Measurements from ENCODE around the gene TAOK1. TPM values are rescaled to one million over a fixed set of nuclear protein-coding genes. Genes with fewer than 3 reads are reported as not detected.

Gene TAOK1
- total and polyA plus RNA-seq, 3 donors from 2014 or later, result 28.4 to 107 (median 101) TPM

GRCh38 chr17:29430275-29430674, 40.1 kb downstream of the TAOK1 start:
- Histone ChIP-seq H3K9me3 (no peaks in the 10 kb centered on the region), H3K4me3 (no peak overlapping the region), H3K36me3 (ENCODE audit: low read depth, missing control alignments) (no peaks in the 10 kb centered on the region), H3K4me1 (peaks cover 1% of the 10 kb centered on the region), H3K27ac (peak overlapping the region in 1 of 2 donors; percentile 36), H3K27me3 (no peaks in the 10 kb centered on the region)
- TF ChIP-seq CTCF (IDR thresholded peaks at IDR 0.05) (no peak), POLR2A (IDR thresholded peaks at IDR 0.05) (no peak)
- intact Hi-C loops (cut with DNase I; ENCODE audit: low total_unique reads), result no loop called here
- 58 to 72% methylated on average over 4 of the region's 4 CpGs for WGBS, 2 donors
- DNase-seq, result peak; percentile 75

GRCh38 chr17:29433541-29433940, 43.4 kb downstream of the TAOK1 start:
- Histone ChIP-seq H3K4me3 (no peak overlapping the region), H3K27ac (no peak overlapping the region), H3K27me3 (no peaks in the 10 kb centered on the region), H3K36me3 (ENCODE audit: low read depth, missing control alignments) (no peaks in the 10 kb centered on the region), H3K4me1 (peaks cover 3% of the 10 kb centered on the region), H3K9me3 (no peaks in the 10 kb centered on the region)
- intact Hi-C loops (cut with DNase I; ENCODE audit: low total_unique reads), result no loop called here
- TF ChIP-seq CTCF (IDR thresholded peaks at IDR 0.05) (no peak), POLR2A (IDR thresholded peaks at IDR 0.05) (no peak)
- 52 to 61% methylated on average over 4 of the region's 4 CpGs for WGBS, 2 donors
- DNase-seq, result no peak

GRCh38 chr17:29434550-29434949, 44.4 kb downstream of the TAOK1 start:
- intact Hi-C loops (cut with DNase I; ENCODE audit: low total_unique reads), result no loop called here
- no peak for DNase-seq
- 85 to 88% methylated on average over 3 of the region's 3 CpGs for WGBS, 2 donors
- Histone ChIP-seq H3K27me3 (no peaks in the 10 kb centered on the region), H3K36me3 (ENCODE audit: low read depth, missing control alignments) (no peaks in the 10 kb centered on the region), H3K4me1 (peaks cover 3% of the 10 kb centered on the region), H3K27ac (no peak overlapping the region), H3K9me3 (no peaks in the 10 kb centered on the region), H3K4me3 (no peak overlapping the region)
- TF ChIP-seq POLR2A (IDR thresholded peaks at IDR 0.05) (no peak), CTCF (IDR thresholded peaks at IDR 0.05) (no peak)

GRCh38 chr17:29442451-29442850, 52.3 kb downstream of the TAOK1 start:
- peak overlapping the region; percentile 14 to 21 for H3K27ac ChIP-seq
- DNase-seq, result no peak
- peaks cover 29% of the 10 kb centered on the region for H3K4me1 ChIP-seq
- TF ChIP-seq POLR2A (IDR thresholded peaks at IDR 0.05) (no peak), CTCF (IDR thresholded peaks at IDR 0.05) (no peak)
- WGBS, 2 donors, result 75 to 100% methylated on average over 1 of the region's 1 CpG
- H3K4me3 ChIP-seq, result no peak overlapping the region
- H3K27me3 ChIP-seq, result no peaks in the 10 kb centered on the region
- no peaks in the 10 kb centered on the region for H3K9me3 ChIP-seq
- H3K36me3 ChIP-seq (ENCODE audit: low read depth, missing control alignments), result no peaks in the 10 kb centered on the region
- intact Hi-C loops (cut with DNase I; ENCODE audit: low total_unique reads), result no loop called here

GRCh38 chr17:29443041-29443739, 53.0 kb downstream of the TAOK1 start:
- no peak for DNase-seq
- intact Hi-C loops (cut with DNase I; ENCODE audit: low total_unique reads), result no loop called here

More at GRCh38 chr17:29443041-29443739, 53.0 kb downstream of the TAOK1 start:
- Histone ChIP-seq H3K27ac (peak overlapping the region; percentile 21 to 60), H3K9me3 (no peaks in the 10 kb centered on the region), H3K27me3 (no peaks in the 10 kb centered on the region), H3K4me1 (peaks cover 29% of the 10 kb centered on the region), H3K4me3 (no peak overlapping the region), H3K36me3 (ENCODE audit: low read depth, missing control alignments) (no peaks in the 10 kb centered on the region)
- TF ChIP-seq CTCF (IDR thresholded peaks at IDR 0.05) (no peak), POLR2A (IDR thresholded peaks at IDR 0.05) (no peak)
